ENCODE results near the gene ARRDC1. TPM values are rescaled to one million over a fixed set of nuclear protein-coding genes. Genes with fewer than 3 reads are reported as not detected.

The ARRDC1 gene
- total and polyA plus RNA-seq, 9 of the 15 experiments (the other 6 are each of a cell fraction or from before 2014, with no cell fraction given) = 0.21 to 45.3 (median 18.6) TPM

DNA sequence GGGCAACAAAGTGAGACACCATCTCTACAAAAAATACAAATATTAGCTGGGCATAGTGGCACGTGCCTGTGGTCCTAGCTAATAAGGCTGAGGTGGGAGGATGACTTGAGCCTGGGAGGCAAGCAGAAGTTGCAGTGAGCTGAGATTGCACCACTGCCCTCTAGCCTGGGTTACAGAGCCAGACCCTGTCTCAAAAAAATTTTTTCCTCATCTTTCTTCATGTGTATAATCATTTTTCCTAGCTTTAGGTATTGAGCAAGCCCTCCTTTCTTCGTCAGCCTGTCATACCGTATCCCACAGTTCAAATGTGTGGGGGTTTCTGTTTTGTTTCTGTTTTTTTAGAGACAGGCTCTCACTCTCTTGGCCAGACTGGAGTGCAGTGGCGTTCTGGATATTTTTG, 54.7 kb downstream of the ARRDC1 start:
- Histone ChIP-seq H3K36me3 (ENCODE audit: control insufficient read depth, insufficient read depth, low read length) (peaks cover 9% of the 10 kb centered on the region; the same call in 2 of the 3 replicates), H3K9ac (ENCODE audit: insufficient read depth in 1 of 2, low read depth in 2 of 2, low read length in 2 of 2) (peak overlapping the region in 1 of 2 experiments; percentile 17; a peak in 1 of 4 replicates), H2AFZ (ENCODE audit: low read depth, low read length) (no peak overlapping the region), H3K9me1 (ENCODE audit: control insufficient read depth, insufficient read depth, low read length) (no peaks in the 10 kb centered on the region), H3K27me3 (ENCODE audit: control insufficient read depth in 2 of 2, insufficient read depth in 2 of 2, low read length in 2 of 2) (no peaks in the 10 kb centered on the region), H3K27ac (ENCODE audit: extremely low read depth, low read depth, low read length) (no peak overlapping the region), H3K4me1 (replicated peaks in 1 of 2; ENCODE audit: control insufficient read depth in 2 of 2, insufficient read depth in 2 of 2, low read length in 2 of 2) (no peaks in the 10 kb centered on the region; a peak in 1 of 5 replicates), H4K20me1 (replicated peaks; ENCODE audit: control insufficient read depth, insufficient read depth, low read length) (0 out of 2 replicates have a peak, but pooled peaks cover 4% of the 10 kb centered on the region), H3K9me3 (replicated peaks; ENCODE audit: control insufficient read depth, insufficient read depth, low read depth, low read length) (no peaks in the 10 kb centered on the region), H3K79me2 (ENCODE audit: control insufficient read depth, insufficient read depth, low read length) (peaks cover 80% of the 10 kb centered on the region), H3K4me3 (no peak overlapping the region), H3K4me2 (ENCODE audit: insufficient read depth, low read length) (no peak overlapping the region)
- in situ Hi-C loops (cut with MboI) = no loop called here
- WGBS (ENCODE audit: insufficient coverage, low coverage, missing lambda C conversion rate) = 87% methylated on average over 4 of the region's 4 CpGs
- no TSS peak for BruUV-seq (replicated peaks)
- ChIA-PET POLR2A (no interaction called here), CTCF (ENCODE audit: low intra/inter-chr PET ratio) (no interaction called here)
- FAIRE-seq (no peak), DNase-seq (ENCODE audit: extremely low read depth in 1 of 4, low spot score in 3 of 4) (no peak), ATAC-seq (no peak)
- TF ChIP-seq, protein P1, sequence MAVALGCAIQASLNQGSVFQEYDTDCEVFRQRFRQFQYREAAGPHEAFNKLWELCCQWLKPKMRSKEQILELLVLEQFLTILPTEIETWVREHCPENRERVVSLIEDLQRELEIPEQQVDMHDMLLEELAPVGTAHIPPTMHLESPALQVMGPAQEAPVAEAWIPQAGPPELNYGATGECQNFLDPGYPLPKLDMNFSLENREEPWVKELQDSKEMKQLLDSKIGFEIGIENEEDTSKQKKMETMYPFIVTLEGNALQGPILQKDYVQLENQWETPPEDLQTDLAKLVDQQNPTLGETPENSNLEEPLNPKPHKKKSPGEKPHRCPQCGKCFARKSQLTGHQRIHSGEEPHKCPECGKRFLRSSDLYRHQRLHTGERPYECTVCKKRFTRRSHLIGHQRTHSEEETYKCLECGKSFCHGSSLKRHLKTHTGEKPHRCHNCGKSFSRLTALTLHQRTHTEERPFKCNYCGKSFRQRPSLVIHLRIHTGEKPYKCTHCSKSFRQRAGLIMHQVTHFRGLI (CRISPR knock-in tag; IDR thresholded peaks at IDR 0.05) = no peak
- no peak for TF ChIP-seq SIN3A (IDR thresholded peaks at IDR 0.05; ENCODE audit: borderline replicate concordance in 2 of 2, control insufficient read depth in 1 of 2, low read depth in 2 of 2, low read length in 2 of 2)
- TF ChIP-seq RBM34 (IDR thresholded peaks at IDR 0.05; ENCODE audit: borderline replicate concordance, insufficient read depth, low read length) = no peak
- TF ChIP-seq RBM39 (optimal IDR thresholded peaks at IDR 0.05; ENCODE audit: low read depth, low read length) = no peak
- TF ChIP-seq ZNF830 (CRISPR knock-in tag; IDR thresholded peaks at IDR 0.05) = no peak
- no peak for TF ChIP-seq HMGN3 (IDR thresholded peaks at IDR 0.05; ENCODE audit: borderline replicate concordance, extremely low read depth, insufficient read length, low read depth, low read length)
- no peak for TF ChIP-seq BHLHE40 (IDR thresholded peaks at IDR 0.05; ENCODE audit: low read length)
- TF ChIP-seq CHD2 (IDR thresholded peaks at IDR 0.05; ENCODE audit: low read depth, low read length) = no peak
- TF ChIP-seq GABPA (tag; conservative IDR thresholded peaks at IDR 0.05; ENCODE audit: low read depth) = no peak
- no peak for TF ChIP-seq POLR2G (IDR thresholded peaks at IDR 0.05; ENCODE audit: low read depth, low read length)
- TF ChIP-seq KHSRP (IDR thresholded peaks at IDR 0.05) = no peak
- no peak for TF ChIP-seq SREBF1 (IDR thresholded peaks at IDR 0.05; ENCODE audit: borderline replicate concordance, low read depth, low read length)
- intact Hi-C loops (cut with micrococcal nuclease) = no loop called here

All from K562 (cell line).